GM19099 (cell line): ENCODE data around the gene ZNF668.

Source experiments
- POLR2A ChIP-seq: IDR thresholded peaks from 3 replicates; pipeline ENCODE4 v1.6.1; 2011; ENCODE audit warnings: low read depth; ENCODE audit not compliant: insufficient read length; ENCODE audit errors: extremely low read depth

ZNF668 gene

DNA sequence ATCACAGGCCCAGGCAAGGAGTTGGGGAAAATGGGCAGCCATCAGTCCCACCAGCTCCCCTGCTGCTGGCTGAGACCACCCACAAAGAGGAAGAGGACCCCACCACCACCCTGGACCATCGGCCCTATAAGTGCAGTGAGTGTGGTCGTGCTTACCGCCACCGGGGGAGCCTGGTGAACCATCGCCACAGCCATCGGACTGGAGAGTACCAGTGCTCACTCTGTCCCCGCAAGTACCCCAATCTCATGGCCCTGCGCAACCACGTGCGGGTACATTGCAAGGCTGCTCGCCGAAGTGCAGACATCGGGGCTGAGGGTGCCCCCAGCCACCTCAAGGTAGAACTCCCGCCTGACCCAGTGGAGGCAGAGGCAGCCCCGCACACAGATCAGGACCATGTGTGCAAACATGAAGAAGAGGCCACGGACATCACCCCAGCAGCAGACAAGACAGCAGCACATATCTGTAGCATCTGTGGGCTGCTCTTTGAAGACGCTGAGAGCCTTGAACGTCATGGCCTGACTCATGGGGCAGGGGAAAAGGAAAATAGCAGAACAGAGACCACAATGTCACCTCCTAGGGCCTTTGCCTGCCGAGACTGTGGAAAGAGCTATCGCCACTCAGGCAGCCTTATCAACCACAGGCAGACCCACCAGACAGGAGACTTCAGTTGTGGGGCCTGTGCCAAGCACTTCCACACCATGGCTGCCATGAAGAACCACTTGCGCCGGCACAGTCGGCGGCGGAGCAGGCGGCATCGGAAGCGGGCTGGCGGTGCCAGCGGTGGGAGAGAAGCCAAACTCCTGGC lies 3.8 kb upstream of the ZNF668 start:
- no peak for TF ChIP-seq POLR2A

DNA sequence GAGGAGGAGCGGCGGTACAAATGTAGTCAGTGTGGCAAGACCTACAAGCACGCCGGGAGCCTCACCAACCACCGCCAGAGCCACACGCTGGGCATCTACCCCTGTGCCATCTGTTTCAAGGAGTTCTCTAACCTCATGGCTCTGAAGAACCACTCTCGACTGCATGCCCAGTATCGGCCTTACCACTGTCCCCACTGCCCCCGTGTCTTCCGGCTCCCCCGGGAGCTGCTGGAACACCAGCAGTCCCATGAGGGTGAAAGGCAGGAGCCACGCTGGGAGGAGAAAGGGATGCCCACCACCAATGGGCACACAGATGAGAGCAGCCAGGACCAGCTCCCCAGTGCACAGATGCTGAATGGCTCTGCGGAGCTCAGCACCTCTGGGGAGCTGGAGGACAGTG lies 3.0 kb upstream of the ZNF668 start:
- TF ChIP-seq POLR2A, result no peak

DNA sequence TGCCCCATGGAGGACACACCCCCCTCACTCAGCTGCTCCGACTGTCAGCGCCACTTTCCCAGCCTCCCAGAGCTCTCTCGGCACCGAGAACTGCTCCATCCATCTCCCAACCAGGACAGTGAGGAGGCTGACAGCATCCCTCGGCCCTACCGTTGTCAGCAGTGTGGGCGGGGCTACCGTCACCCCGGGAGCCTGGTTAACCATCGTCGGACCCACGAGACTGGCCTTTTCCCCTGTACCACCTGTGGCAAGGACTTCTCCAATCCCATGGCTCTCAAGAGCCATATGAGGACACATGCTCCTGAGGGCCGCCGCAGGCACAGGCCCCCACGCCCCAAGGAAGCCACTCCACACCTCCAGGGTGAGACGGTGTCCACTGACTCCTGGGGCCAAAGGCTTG lies 2.3 kb upstream of the ZNF668 start:
- TF ChIP-seq POLR2A, result no peak

DNA sequence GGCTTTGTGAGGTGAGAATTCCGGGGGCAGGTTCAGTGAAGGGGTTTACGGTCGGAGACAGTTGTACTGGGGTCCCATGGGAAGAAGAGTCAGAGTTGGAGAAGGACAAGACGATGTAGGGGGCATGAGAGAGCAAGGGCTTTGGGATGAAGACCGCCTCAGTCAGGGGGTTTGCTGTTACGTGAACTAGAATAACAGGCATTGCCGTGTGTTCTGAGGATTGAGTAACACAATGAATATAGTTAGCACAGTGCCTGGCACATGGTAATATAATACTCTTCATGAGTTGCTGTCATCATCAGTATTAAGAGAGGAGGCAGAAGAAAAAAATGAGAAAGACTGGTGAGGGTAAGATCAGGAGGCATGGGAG lies 759 bp upstream of the ZNF668 start:
- TF ChIP-seq POLR2A, result no peak

DNA sequence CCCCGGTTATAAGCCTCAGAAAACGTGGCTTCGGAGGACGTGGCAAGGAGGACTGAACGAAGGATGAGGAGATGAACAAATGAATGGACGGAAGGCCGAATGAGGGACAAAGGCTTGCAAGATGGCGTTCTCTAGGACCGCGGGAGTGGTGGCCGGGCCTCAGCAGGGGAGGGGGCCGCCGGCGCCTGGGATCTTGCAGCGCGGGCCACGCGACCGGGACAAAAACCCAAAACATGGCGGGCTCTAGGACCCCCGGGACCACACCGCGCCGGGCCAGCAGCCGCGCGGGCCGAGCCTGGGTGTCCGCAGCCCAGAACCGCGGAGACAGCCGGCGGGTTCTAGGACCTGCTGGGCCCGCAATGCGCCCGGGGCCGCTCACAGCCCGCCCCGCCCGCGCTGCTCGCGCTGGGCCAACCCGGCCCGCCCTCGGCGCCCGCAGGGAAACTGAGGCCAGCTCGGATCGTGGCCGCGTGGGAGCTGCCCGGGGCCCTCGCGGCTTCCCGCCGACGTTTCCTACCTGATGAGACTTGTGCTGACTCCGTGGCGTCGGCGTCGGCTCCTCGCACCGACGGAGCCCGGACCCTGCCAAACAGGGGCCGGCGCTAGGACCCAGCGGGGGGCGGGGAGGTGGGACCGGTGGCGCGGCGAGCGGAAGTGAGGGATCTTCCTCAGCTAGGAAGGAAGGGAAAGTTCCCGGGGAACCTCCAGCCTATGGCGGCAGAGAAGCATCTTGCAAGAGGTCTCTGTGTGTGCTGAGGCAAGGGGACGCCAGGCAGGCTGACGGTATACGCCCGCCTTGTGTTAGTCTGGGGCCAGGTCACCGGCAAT lies 684 bp downstream of the ZNF668 start:
- no peak for TF ChIP-seq POLR2A

DNA sequence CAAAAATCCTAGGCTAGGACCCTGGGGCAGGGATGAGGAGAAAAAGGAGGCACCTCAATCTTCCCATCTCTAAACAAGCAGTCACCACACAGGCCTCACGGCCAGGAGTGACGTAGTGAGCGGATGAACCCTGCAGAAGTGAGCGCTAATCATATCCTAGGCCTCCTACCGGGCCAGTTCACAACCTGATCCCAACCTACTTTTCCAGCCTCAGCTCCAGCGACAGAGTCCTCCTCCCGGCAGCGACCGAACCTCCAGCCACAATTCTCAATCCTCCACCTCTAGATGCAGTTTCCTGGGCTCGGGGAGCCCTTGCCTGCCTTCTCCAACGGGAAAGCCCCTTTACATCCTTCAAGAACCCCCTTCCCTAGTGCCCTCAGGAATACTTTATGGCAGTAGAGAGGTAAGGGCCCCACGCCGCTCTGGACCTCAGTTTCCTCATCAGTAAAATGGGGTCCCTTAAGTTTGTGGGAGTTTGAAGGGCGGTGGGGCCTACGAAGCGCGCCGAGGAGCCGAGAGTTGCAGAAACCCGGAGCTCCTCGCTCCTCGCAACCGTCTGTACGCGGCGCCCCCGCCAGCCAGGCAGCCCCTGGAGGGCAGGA lies 1.4 kb downstream of the ZNF668 start:
- peak; percentile 24 for TF ChIP-seq POLR2A

DNA sequence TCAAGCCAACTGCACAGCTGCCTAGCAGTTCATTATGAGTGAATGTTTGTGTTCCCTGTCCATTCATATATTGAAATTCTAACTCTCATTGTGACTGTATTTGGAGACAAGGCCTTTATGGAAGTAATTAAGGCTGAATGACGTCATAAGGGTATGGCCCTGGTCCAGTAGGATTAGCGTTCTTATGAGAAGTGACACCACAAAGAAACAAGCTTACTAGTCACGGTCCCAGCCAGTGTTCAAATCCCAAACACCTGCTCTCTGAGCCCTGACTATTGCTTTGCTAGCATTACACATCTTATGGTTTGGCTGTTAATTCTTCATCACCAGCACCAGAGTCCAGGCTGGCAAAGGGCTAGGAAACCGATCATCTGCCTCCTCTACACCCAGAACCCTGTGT lies 2.2 kb downstream of the ZNF668 start:
- TF ChIP-seq POLR2A, result no peak

DNA sequence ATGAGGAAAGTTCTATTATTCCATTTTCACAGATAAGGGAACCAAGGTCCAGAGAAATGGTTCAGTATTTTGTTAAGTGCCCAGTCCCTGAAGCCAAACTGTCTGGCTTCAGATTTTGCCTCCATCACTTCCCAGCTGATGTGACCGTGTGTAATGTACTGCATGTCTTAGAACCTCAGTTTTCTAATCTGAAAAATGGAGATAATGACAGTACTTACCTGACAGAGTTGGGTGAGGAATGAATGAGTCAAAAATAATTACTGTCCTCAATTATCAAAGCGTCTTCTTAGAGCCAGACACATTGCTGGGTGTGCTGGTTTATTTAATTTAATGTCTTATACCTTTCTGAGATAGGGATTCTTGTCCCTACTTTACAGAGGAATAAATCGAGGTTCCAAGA lies 6.7 kb downstream of the ZNF668 start:
- no peak for TF ChIP-seq POLR2A

DNA sequence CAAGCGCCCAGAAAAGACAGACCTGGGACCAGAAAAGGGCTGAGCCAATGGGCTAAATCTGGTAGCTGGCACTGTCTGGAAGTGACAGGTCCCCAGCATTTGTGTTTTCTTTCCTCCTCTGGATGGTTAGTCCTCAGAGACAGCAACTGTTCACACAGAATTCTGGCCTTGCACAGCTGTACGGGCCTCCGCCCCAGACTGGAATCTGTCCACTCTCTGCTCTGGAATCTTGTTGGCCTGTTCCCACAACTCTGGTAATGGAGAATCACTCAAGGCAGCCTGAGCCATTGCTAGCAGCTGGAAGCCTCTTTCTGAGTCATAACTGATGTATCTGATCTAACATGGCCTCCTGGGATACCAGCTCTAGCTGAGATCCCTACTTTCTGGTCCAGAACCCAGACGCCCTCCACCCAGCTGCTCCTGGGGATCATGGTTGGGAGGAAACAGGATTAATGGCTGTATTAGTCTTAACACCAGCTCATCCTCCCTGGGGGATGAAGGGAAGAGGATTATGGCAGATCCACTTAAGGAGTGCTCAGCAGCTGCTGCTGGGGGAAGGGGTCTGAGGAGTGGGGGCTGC lies 9.1 kb downstream of the ZNF668 start:
- no peak for TF ChIP-seq POLR2A

DNA sequence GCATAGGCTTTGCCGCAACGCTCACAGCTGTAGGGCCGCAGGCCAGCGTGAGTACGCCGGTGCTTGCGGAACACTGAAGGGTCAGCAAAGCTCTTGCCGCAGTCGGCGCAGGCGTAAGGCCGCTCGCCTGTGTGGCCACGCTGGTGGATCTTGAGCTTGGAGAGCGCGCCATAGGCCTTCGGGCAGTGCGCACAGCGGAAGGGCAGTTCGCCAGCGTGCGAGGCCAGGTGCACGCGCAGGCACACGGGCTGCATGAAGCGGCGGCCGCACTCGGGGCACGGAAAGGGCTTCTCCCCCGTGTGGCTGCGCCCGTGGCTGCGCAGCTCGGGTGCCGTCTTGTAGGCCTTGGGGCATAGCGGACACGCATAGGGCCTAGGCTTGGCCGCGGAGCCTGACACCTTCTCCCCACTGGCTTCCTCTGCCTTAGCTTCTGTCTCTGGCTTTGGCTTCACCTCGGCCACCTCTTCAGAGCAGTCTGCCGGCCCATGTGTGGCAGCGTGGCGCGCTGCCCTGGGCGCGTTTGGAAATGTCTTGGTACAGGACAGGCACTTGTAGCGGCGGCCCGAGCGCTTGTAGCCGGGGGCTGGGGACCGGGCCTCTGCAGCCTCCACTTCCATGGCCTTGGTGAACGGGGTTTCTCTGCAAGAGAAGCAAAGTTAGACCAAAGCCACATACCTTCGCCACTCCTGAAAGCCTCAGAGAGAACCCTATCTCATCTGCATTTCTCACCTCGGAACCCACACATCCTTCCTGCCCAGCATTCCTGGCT lies 10.0 kb downstream of the ZNF668 start:
- TF ChIP-seq POLR2A, result no peak

DNA sequence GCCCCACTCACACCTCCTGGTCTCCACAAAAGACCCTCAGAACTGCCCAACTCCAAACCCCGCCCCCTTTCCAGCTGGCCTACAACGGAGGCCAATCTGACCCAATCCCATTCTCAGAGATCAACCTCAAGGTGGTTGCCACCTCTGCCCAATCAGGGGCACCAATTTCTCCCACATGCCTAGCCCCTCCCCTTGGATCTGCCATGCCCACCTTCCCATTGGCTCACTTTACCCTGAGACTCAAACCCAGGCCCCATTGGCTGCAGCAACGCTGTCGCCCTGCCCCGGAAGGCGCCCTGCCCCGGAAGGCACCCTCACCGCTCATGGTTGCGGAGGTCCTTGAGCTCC lies 10.6 kb downstream of the ZNF668 start:
- TF ChIP-seq POLR2A, result no peak

DNA sequence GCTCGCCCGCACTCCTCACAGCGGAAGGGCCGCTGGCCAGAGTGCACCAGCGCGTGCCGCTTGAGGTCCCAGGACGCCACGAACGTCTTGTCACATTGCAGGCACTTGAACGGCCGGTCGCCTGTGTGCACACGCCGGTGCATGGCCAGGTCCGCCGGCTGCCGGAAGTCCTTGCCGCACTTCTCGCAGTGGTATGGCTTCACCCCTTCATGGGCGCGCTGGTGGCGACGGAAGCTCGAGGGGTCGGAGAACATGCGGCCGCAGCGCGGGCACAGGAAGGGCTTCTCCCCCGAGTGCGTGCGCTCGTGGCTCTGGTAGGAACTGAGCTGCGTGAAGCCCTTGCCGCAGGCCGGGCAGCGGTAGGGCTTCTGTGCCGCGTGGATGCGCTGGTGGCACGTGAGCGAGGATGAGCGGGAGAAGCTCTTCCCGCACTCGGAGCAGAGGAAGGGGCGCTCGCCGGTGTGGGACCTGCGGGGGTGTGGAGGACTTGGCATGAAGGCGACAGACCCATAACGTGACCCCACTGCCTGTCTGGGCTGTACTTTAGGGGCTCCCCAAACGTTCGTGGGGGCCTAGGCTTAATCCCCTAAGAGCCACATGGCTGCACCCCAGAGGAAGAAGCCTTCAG lies 12.1 kb downstream of the ZNF668 start:
- TF ChIP-seq POLR2A, result no peak

DNA sequence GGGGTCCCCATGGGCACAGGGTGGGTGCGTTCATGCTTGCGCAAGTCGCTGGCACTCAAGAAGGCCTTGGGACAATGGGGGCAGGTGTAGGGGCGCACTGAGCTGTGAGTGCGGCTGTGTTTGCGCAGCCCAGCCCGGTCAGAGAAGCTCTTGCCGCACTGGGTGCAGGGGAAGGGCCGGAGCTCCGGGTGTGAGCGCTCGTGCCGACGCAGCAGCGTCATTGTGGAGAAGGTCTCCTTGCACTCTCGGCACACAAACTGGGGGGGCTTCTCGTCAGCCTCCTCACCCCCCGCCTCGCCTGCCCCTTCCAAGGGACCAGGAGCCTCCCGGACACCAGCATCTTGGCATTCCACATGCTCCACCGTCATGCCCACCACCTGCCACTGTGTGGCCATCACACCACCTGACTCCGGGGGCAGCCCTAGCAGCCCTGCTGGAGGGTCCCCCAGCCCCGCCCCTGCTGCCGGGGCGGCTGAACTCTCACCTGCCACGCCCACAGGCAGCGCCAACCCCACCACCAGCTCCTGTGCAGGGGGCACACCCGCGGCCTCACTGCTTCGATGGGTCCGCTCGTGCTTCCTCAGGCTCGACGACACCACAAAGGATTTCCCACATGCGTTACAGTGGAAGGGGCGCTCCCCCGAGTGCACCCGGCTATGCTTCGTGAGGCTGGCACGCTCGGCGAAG lies 12.8 kb downstream of the ZNF668 start:
- TF ChIP-seq POLR2A, result no peak

DNA sequence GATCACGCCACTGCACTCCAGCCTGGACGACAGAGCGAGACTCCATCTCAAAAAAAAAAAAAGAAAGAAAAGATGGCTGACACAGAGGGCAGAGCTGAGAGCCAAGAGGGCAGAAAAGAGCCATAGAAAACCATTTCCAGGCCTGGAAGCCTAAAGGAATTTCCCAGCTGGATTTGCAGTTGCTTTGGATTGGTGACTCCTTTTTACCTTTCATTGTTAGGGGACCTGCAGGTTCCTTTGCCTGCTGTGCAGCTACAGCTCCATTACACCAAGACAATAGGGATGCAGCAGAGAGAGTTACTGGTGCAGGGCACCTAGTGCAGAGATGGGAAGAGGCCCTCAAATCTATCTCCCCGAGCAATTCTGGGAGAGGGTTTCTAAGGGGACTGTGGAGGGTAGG lies 18.4 kb downstream of the ZNF668 start:
- TF ChIP-seq POLR2A, result no peak
